Measurements from ENCODE around the gene USF3. TPM values are rescaled to one million over a fixed set of nuclear protein-coding genes. Genes with fewer than 3 reads are reported as not detected.
A peak's percentile ranks its signal among the peaks of the same experiment; 100 is the strongest.

Gene USF3
- total RNA-seq, 1 donor from 2014 or later: 20.8 TPM

DNA sequence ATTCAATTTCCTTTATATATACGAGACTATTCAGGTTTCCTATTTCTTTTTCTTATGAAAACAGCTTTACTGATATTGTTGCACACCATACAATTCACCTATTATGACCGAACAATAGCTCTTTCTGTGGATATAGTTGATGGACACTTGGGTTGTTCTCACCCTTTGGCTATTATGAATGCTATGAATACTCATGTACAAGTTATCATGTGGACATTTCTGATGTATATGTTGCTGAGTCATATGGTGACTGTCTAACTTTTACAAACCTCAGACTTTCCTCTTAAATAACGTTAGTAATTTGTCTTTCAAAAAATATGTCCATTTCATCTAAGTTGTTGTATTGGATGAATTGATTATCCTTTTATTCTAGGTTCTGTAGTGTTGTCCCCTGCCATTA, 15.7 kb upstream of the USF3 start:
- H3K4me3 Mint-ChIP-seq: no peak overlapping the region

DNA sequence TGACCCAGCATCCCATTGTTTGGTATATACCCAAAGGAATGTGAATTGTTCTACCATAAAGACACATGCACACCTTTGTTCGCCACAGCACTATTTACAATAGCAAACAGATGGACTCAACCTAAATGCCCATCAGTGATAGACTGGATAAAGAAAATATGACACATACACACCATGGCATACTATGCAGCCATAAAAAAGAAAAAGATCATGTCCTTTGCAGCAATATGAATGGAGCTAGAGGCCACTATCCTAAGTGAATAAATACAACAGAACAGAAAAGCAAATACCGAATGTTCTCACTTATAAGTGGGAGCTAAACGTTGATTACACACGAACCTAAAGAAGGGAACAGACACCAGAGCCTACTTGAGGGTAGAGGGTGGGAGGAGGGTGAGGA, 11.4 kb upstream of the USF3 start:
- TF ChIP-seq CTCF (conservative IDR thresholded peaks at IDR 0.05): no peak
- Mint-ChIP-seq H3K27me3 (no peaks in the 10 kb centered on the region), H3K4me3 (no peak overlapping the region), H3K36me3 (no peaks in the 10 kb centered on the region), H3K27ac (no peak overlapping the region), H3K9me3 (no peaks in the 10 kb centered on the region), H3K4me1 (ENCODE audit: unreplicated experiment) (no peaks in the 10 kb centered on the region)
- DNase-seq (ENCODE audit: extremely low spot score, unreplicated experiment): no peak

More for the DNA sequence above, 15.7 kb upstream of the USF3 start:
- Mint-ChIP-seq H3K36me3 (peaks cover 4% of the 10 kb centered on the region), H3K27me3 (no peaks in the 10 kb centered on the region), H3K9me3 (no peaks in the 10 kb centered on the region), H3K4me1 (ENCODE audit: unreplicated experiment) (no peaks in the 10 kb centered on the region), H3K27ac (no peak overlapping the region)
- TF ChIP-seq CTCF (conservative IDR thresholded peaks at IDR 0.05): no peak
- DNase-seq (ENCODE audit: extremely low spot score, unreplicated experiment): no peak

DNA sequence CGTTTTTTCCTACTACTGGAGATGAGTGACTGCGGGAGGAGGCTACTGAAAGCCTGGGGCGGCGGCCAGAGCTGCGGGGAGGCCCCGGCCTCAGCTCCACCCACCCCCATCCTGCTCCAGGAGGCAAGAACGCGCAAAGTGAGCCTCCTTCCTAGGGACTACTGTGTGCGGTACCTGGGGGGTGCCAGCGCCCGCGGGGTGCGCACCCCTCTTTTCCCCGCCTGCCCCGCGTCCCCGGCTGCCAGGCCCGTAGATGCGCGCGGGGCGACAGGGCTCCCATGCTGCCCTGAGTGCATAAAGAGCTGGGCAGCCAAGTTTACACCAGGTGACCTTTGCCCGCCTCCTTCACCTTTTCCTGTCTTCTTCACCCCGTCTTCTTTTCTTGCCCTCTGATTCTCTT, 2.5 kb upstream of the USF3 start:
- Mint-ChIP-seq H3K27ac (no peak overlapping the region), H3K36me3 (no peaks in the 10 kb centered on the region), H3K27me3 (no peaks in the 10 kb centered on the region), H3K9me3 (no peaks in the 10 kb centered on the region), H3K4me3 (peak overlapping the region; percentile 82), H3K4me1 (ENCODE audit: unreplicated experiment) (peaks cover 9% of the 10 kb centered on the region)
- no peak for TF ChIP-seq CTCF (conservative IDR thresholded peaks at IDR 0.05)
- DNase-seq (ENCODE audit: extremely low spot score, unreplicated experiment): no peak

DNA sequence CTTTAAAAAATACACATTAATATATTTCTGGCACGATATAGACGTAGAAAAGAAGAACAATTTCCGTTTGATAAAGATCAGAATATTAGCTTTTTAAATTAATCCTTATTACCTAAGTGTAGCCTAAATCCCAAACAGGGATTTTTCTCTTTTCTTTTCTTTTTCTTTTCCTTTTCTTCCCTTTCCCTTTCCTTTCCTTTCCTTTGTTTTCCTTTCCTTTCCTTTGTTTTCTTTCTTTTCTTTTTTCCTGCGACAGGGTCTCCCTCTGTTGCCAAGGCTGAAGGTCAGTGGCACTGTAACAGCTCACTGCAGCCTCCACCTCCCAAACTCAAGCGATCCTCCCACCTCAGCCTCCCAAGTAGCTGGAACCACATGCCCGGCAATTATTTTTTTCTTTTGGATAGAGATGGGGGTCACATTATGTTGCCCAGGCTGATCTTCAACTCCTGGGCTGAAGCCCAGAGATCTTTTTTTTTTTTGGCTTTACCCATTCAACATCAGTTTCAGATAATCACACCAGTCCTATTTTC, 1.8 kb upstream of the USF3 start:
- no peak overlapping the region for H3K4me3 Mint-ChIP-seq
- H3K4me1 Mint-ChIP-seq (ENCODE audit: unreplicated experiment): peaks cover 13% of the 10 kb centered on the region
- no peaks in the 10 kb centered on the region for H3K27me3 Mint-ChIP-seq
- no peak for TF ChIP-seq CTCF (conservative IDR thresholded peaks at IDR 0.05)
- peak overlapping the region; percentile 53 for H3K27ac Mint-ChIP-seq
- H3K9me3 Mint-ChIP-seq: no peaks in the 10 kb centered on the region
- no peak for DNase-seq (ENCODE audit: extremely low spot score, unreplicated experiment)
- H3K36me3 Mint-ChIP-seq: peaks cover 3% of the 10 kb centered on the region

GRCh38 chr3:113697500-113698090, 1.2 kb upstream of the USF3 start:
- no peaks in the 10 kb centered on the region for H3K27me3 Mint-ChIP-seq
- H3K36me3 Mint-ChIP-seq: peaks cover 3% of the 10 kb centered on the region
- peaks cover 13% of the 10 kb centered on the region for H3K4me1 Mint-ChIP-seq (ENCODE audit: unreplicated experiment)
- no peak for TF ChIP-seq CTCF (conservative IDR thresholded peaks at IDR 0.05)
- H3K4me3 Mint-ChIP-seq: no peak overlapping the region
- no peak for DNase-seq (ENCODE audit: extremely low spot score, unreplicated experiment)
- H3K27ac Mint-ChIP-seq: no peak overlapping the region
- no peaks in the 10 kb centered on the region for H3K9me3 Mint-ChIP-seq
